ENCODE results near the gene FGB.

FGB gene

DNA sequence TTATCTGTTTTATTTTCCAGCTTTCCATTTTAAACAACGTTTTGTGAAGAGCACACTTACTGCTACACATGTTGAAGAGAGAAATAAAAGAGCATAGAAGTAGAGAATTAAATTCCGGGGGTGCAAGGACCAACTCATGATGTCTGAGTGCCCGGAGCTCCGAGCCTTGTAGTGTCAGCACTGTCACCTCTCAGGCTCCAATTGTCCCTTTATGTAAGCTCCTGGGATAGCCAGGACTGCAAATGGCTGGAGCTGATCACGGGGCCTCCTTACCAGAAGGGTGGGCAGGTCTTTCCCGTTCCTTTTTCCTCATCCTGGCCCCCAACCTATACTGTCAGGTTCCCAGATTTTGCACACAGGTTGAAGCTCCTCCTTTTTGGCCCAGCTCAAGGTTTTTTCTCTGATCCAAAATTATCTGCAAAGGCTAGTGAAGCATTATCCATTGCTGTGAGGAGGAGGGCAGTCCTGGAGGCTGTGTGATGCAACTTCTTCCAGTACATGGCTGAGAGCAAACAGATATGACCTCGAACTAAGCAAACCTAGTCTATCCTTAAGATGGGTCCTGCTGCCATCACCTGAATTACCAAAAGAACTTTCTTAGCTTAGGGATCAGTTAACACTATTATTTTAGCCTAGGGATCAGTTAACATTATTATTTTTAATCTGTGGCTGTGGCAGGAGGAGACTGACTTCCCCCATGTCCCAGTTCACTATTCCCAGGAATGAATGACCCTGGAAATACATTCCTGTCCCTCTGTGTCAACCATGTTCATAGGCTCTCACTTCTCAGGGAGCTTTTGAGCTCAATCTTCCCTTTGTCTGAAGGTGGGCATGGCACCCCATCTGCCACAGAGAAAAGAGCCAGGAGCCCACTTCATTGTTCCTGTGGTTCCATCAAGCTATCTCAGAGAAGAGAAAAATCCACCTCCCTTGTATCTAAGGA lies 49.9 kb downstream of the FGB start, which contains the start of gene FGG:
Gene FGG (minus strand): TSS at position 185 of the 943 bp plus-strand sequence. CDS start 47 bp downstream, at position 138.
- DNase-seq (ENCODE audit: insufficient read length, low spot score): no peak
- FAIRE-seq: no peak
- TF ChIP-seq POLR2A (IDR thresholded peaks at IDR 0.05; ENCODE audit: low read depth, low read length): no peak

DNA sequence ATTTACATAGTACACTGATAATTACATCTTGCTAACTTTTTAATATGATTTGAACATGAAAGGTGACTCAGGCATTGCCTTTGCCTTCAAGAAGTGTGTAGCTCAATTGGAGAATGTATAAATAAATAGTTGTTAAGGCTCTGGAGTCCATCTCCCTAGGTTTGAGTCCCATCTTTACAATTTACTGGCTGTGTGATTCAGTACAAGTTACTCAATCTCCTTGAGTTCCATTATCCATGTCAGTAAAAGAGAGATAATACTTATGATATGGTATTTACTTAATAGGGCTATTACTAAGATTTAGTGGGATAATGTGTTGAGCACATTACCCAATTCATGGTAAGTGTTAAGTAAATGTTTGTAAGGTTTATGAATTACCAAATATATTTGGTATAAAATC lies 51.5 kb downstream of the FGB start:
- no peak for TF ChIP-seq POLR2A (IDR thresholded peaks at IDR 0.05; ENCODE audit: low read depth, low read length)
- FAIRE-seq: no peak

GRCh38 chr4:154615211-154615610 lies 52.4 kb downstream of the FGB start:
- no peak for DNase-seq (ENCODE audit: insufficient read length, low spot score)
- no peak for TF ChIP-seq POLR2A (IDR thresholded peaks at IDR 0.05; ENCODE audit: low read depth, low read length)
- no peak for FAIRE-seq

More for the DNA sequence above, 51.5 kb downstream of the FGB start:
- no peak for DNase-seq (ENCODE audit: insufficient read length, low spot score)

GRCh38 chr4:154616287-154616686 lies 53.5 kb downstream of the FGB start:
- no peak for FAIRE-seq
- no peak for TF ChIP-seq POLR2A (IDR thresholded peaks at IDR 0.05; ENCODE audit: low read depth, low read length)
- no peak for DNase-seq (ENCODE audit: insufficient read length, low spot score)

DNA sequence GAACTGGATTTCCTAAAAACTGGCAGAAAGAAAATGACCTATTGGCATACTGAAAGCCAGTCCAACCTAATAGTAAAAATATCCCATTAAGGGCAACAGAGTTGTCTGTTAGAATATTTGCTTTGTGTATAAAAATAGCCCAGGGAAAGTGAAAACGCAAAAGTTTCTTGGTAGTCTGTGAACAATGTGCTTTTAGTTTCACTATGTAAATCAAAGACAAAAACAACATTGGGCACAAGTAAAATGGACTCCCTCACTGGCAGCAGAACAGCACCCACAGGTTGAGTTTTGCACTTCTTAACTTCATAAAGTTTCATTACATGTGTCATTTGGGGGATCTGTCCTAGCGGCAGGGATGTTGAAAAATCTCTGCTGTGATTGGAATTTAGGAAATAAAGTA lies 53.9 kb downstream of the FGB start:
- TF ChIP-seq POLR2A (IDR thresholded peaks at IDR 0.05; ENCODE audit: low read depth, low read length): no peak
- DNase-seq (ENCODE audit: insufficient read length, low spot score) (no peak), FAIRE-seq (no peak)

DNA sequence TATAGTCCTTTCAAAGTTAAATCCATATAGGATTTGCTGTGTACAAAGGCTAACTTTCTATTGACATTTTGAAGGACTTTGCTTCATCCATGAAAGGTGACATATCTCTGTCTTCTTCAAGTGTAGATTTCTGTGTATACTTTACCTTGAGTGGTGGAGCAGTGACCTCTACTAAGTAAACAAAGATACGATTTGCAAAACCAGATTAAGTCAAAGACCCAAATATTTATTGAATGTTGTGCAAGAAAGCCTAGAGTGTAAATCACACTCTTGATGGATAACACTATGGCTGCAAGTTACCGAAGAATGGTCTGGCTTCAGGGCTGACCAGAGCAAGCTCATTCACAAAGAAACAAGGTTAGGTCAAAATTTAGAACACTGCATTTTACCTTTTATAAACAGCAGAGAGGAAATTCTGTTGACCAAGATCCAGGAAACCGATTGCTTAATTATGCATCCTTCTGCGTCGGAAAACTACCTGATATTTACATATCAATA lies 55.1 kb downstream of the FGB start:
- DNase-seq (ENCODE audit: insufficient read length, low spot score) (no peak), FAIRE-seq (no peak)
- no peak for TF ChIP-seq POLR2A (IDR thresholded peaks at IDR 0.05; ENCODE audit: low read depth, low read length)

- DNase-seq (ENCODE audit: insufficient read length, low spot score): no peak
- FAIRE-seq: no peak
- no peak for TF ChIP-seq POLR2A (IDR thresholded peaks at IDR 0.05; ENCODE audit: low read depth, low read length)
Measured at GRCh38 chr4:154618708-154619315, 56.0 kb downstream of the FGB start.

GRCh38 chr4:154620111-154620510 lies 57.3 kb downstream of the FGB start:
- no peak for TF ChIP-seq POLR2A (IDR thresholded peaks at IDR 0.05; ENCODE audit: low read depth, low read length)
- FAIRE-seq: no peak
- DNase-seq (ENCODE audit: insufficient read length, low spot score): no peak
